GM19238 (cell line): ENCODE data around the gene ABHD16B.

Source experiments
- DNase-seq: peaks from one replicate; pipeline ENCODE4 v3.0.0; 2011; ENCODE audit warnings: low spot score; ENCODE audit not compliant: insufficient read length

Gene ABHD16B

DNA sequence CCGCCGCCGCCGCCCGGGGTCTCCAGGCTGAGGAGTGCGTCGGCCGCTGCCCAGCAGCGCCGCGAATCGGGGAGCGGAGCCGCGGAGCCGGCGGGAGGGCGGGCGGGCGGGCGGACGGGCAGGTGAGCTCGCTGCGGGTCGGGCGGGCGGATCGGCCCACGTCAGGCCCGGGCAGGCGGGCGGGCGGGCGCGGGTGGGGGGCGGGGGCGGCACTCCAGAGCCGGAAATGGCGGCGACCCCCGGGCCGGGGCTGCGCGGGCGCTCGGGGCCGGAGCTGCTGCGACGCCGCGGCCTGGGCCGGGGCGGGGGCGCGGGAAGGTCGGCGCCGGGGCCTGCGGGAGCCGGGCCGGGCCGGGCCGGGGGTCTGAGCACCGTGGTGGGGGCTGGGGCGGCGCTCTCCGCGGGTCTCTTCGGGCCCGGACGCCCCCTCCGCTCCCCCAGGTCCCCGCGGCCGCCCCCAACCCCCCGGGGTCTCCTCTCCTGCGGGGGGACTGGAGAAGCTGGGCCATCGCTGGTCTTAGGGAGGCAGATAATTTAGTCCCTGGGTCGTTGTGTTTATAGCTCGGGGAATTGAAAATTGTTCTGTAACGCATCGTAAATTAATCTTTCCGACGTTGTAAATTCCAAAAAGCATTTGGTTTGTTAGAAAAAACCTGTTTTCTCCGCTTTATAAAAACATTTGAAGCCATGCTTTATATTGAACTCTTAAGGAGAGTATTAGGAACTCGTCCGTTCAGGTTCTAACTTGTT, 34.1 kb downstream of the ABHD16B start:
- no peak for DNase-seq

DNA sequence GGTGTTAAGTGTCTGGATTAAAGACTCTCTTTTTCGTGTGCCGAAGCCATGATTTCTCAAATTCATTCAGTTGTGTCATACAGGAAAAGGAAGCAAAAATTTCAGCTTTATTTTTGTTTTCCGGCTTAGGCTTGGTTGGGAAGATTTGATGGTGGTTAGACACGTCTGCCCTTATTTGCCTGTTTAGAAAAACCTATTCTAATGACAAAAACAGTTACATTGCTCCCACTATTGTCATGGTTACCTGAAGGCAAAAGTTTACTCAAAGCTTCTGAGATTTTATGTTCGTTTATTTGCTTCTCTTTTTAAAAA, 34.6 kb downstream of the ABHD16B start:
- no peak for DNase-seq

DNA sequence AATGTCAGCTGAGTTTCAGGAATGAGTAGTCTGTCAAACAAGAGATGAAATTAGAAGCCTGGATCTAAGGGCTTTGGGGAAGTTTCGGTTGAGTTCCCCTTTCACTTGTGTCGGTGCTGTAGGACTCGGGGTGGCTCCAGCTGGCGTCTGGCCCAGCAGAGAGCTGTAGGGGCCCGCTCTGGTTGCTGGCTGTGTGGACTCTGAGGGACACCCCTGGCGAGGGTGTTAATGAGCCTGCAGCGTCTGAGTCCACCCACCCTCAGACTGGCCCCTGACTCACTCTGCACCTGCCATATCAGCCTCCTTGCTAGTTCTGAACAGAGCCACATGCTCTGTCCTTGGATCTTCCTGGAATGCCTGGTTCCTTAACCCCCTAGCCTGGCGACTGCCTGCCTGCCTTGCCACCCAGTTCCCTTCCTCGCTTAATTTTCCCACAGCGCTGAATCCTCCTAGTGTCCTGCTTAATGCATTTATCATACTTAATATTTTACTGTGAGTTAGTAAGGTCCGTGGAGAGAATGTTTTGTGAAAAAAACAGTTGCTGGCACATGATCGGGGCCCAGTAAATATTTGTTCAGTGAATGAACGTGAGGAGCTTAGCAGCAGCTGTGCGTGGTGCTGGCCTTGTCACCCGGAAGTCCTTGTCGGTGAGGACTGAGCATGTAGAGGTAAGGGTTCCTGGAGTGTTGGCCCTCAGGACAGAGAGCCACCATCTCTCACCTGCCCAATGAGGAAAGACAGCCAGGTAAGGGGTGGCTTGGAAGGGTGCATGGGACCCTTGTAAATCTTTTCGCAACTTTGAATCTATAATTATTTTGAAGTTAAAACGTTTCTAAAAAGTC, 35.2 kb downstream of the ABHD16B start:
- DNase-seq = peak; percentile 77

DNA sequence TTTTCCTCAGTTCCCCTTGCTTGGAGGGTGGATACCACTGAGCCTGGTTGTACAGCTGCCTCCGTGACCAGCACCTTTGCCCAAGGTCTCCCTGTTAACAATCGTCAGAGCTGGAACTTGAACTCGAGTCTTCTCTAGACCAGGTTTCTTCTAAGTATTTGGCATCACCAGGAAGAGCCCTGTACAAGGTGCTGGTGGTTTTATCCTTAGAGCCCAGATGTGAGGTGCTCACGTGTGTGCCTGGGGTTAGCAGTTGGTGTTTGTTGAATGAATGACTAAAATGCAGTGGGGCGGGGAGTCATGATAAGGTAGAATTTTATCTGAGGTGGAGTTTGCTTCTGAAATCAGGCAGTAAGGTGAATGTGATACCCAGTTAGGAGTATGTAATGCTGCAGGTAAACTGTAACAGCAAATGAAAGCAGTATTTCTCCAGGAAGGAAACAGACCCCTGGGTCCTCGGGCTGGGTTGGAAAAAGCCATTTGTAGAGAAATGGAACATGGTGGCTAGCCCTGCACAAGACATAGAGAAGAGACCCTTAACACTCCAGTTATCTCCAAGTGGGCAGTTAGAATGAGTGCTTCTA, 36.8 kb downstream of the ABHD16B start:
- DNase-seq = no peak

DNA sequence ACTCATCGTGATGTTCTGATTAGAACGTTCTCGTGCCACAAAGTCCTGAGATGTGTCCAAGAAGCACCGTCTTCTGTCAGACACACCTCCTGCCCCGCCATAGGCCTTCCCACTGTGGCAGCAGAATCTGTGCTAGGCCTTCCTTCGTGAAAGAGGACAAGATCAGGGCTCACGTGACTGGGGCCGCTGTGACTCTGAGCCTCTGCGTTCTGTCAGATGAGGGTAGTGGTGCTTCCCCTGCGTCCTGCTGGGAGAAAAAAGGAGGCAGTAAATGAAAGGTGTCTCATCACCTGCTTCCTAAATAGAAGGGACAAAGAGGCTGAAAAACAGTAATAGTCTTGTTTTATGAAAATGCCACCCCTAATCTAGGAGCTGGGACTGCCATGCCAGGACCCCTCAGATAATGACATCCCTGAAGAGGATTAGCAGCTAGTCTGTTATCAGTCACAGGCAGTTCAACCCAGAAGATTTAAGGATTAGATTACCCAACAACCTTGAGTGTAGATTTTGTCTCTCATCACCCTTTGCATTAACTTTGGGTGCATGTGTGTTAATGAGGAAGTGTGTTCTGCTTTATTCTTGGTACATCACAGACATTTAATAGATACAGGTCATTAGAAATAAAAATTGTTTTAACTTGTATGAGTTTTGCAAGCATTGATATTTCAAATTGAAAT, 37.7 kb downstream of the ABHD16B start:
- DNase-seq = no peak

DNA sequence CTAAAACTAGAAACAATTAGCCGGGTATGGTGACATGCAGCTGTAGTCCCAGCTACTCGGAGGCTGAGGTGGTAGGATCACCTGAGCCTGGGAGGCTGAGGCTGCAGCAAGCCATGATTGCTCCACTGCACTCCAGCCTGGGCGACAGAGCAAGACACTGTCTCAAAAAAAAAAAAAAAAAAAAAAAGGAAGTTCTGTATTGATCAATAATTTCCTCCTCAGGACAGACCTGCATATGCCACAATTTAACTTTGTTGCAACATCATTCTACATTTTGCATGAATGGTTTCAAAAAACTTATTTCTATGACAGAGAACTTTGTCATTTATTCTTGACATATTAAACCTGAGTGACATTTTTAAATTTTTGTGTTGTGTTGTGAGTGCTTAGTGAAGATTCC, 39.1 kb downstream of the ABHD16B start:
- DNase-seq = no peak

DNA sequence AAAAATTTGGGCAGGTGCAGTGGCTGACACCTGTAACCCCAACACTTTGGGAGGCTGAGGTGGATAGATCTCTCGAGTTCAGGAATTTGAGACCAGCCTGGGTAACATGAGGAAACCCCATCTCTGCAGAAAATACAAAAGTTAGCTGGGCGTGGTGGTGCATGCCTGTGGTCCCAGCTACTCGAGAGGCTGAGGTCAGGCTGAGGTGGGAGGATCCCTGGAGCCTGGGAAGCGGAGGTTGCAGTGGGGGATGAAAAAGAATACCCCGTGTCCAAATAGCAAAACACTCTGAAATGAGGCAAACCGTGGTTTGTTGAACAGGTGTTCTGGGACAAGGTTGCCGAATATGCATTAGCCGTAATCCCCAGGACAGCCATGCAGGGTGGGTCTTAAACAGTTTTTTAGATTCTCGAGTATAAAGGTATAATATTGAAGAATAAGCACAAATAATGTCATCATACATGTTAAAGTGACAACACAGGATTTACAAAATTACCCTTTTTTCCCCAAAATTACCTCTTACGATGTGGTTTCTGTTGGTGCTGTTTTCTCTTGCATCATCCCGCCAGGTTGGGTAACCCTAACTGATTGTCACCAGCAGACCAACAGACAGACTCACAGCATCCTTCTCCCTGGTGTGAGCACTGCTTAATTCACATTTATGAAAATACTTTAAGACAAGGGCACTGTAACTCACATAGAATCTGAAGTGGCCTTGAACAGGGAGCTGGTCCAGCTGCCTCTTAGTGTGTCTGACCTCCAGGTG, 42.7 kb downstream of the ABHD16B start:
- DNase-seq = no peak

DNA sequence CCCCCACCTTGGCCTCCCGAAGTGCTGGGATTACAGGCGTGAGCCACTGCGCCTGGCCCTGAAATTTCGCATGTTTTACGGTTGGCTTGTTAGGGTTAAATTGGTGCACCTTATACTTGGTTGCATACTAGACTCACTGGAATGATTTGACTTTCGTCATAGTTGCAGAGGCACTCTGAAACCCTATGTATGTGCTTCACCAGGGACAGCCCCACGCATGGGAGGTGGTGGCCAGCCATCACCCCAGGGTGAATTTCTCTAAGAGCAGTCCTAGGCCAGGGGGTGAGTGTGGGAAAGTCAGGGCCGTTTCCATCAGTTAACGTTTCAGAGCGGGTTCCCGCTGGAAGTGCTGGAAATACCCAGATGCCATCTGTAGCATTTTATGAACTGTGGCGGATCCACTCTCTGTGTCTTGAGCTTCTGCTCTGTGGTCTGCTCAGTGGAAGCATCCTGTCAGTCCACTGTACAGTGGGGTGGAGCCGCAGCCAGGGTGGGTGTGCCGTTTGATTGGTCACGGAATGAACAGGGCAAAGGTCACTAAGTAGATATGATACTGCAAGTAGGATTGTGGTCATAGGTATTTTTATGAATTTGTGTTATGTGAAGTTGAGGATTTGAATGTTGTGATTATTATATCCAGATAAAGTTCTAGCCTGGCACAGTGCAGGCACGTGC, 46.8 kb downstream of the ABHD16B start:
- no peak for DNase-seq

DNA sequence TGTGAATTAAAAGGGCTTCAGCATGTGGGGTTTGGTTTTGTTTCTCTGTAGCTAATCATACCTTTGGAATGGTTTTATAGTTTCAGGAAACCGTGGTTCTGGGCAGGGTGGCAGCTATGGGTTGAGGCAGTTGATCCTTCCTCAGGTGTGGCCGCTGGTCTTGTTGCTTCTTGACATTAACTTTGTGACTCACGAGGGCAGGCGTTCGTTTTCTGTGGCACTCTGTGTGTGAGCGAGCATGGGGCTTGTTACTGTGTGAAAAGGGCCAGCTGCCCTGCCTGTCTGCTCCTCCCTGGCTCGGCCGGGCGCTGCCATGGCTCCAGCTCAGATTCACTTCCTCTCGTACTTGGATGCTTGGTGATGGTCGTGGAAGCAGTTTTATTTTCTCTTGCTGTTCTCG, 49.9 kb downstream of the ABHD16B start:
- DNase-seq = no peak
